PC-3 (cell line): ENCODE measurements around the gene SCART1. TPM values are rescaled to one million over a fixed set of nuclear protein-coding genes. Genes with fewer than 3 reads are reported as not detected.

ENCODE experiments used
- ATAC-seq: fragments of 200-7000 bp; cut with Tn5 transposase; 2 replicates; pipeline ENCODE4 v1.9.1; 2020; ENCODE audit warnings: mild to moderate bottlenecking, moderate library complexity
- BruUV-seq: library from RNA; stranded (reverse); fragments of 400-500 nt; replicated peaks from 2 replicates; lab custom pipeline; 2021; lab: Mats Ljungman, UMichigan
- CTCF ChIA-PET: fragments of 300-600 bp; sonication (Branson Sonifier 250); formaldehyde crosslinking; loops from one replicate; lab custom pipeline; 2022; ENCODE audit warnings: antibody characterized with exemption; lab: Charles Lee
- POLR2A ChIA-PET: fragments of 300-600 bp; sonication (Branson Sonifier 250); formaldehyde crosslinking; loops from one replicate; lab custom pipeline; 2022; ENCODE audit warnings: antibody characterized with exemption; ENCODE audit not compliant: unreplicated experiment; lab: Charles Lee
- DNase-seq: peaks from one replicate; pipeline ENCODE4 v3.0.0-alpha.2; 2015
- H2AFZ ChIP-seq: fragments of 300-600 bp; sonication (generic); 2 replicates; pipeline ENCODE4 v1.6.0; 2016; ENCODE audit warnings: antibody characterized with exemption, low read length
- H3F3A ChIP-seq: fragments of 300-600 bp; sonication (generic); one replicate; pipeline ENCODE4 v1.6.0; 2017; ENCODE audit warnings: antibody characterized with exemption, low read length, control low read depth, mild to moderate bottlenecking; ENCODE audit not compliant: unreplicated experiment
- H3K27ac ChIP-seq: fragments of 300-600 bp; sonication (generic); 2 replicates; pipeline ENCODE4 v1.5.1; 2016; ENCODE audit warnings: mild to moderate bottlenecking, low read length
- H3K27me3 ChIP-seq: fragments of 300-600 bp; sonication (generic); 2 replicates; pipeline ENCODE4 v1.6.1; 2016; ENCODE audit warnings: low read length, mixed read lengths
- H3K36me3 ChIP-seq: fragments of 300-600 bp; sonication (generic); 2 replicates; pipeline ENCODE4 v1.6.1; 2016; ENCODE audit warnings: low read depth, mixed run types, low read length, mixed read lengths
- H3K4me1 ChIP-seq: fragments of 300-600 bp; sonication (generic); 2 replicates; pipeline ENCODE4 v1.5.1; 2016; ENCODE audit warnings: low read length; ENCODE audit not compliant: insufficient read depth
- H3K4me2 ChIP-seq: fragments of 300-600 bp; sonication (generic); 2 replicates; pipeline ENCODE4 v1.6.0; 2016; ENCODE audit warnings: low read length
- H3K4me3 ChIP-seq: fragments of 300-600 bp; sonication (generic); 2 replicates; pipeline ENCODE4 v1.5.1; 2016; ENCODE audit warnings: mild to moderate bottlenecking, low read length, mixed read lengths
- H3K79me2 ChIP-seq: fragments of 300-600 bp; sonication (generic); 2 replicates; pipeline ENCODE4 v1.6.1; 2017; ENCODE audit warnings: low read length, mixed read lengths
- H3K9ac ChIP-seq: fragments of 300-600 bp; sonication (generic); 2 replicates; pipeline ENCODE4 v1.6.0; 2016; ENCODE audit warnings: mild to moderate bottlenecking, low read length
- H3K9me2 ChIP-seq: fragments of 300-600 bp; sonication (generic); replicated peaks from 2 replicates; pipeline ENCODE4 v1.6.1; 2016; ENCODE audit warnings: mixed run types, low read length, mixed read lengths
- H3K9me3 ChIP-seq: fragments of 300-600 bp; sonication (generic); 2 replicates; pipeline ENCODE4 v1.6.1; 2016; ENCODE audit warnings: low read length, mixed read lengths
- H4K20me1 ChIP-seq: fragments of 300-600 bp; sonication (generic); 2 replicates; pipeline ENCODE4 v1.6.1; 2016; ENCODE audit warnings: low read length, mixed read lengths
- CTCF ChIP-seq: fragments of 300-600 bp; sonication (generic); conservative IDR thresholded peaks from 2 replicates; pipeline ENCODE4 v1.5.1; 2017; ENCODE audit warnings: antibody characterized with exemption, low read depth, mild to moderate bottlenecking, low read length
- EZH2 ChIP-seq: fragments of 300-600 bp; sonication (generic); IDR thresholded peaks from one replicate; pipeline ENCODE4 v1.6.1; 2017; ENCODE audit warnings: antibody characterized with exemption, mild to moderate bottlenecking, low read length; ENCODE audit not compliant: unreplicated experiment
- EZH2phosphoT487 ChIP-seq: fragments of 300-600 bp; sonication (generic); IDR thresholded peaks from 2 replicates; pipeline ENCODE4 v1.6.1; 2018; ENCODE audit warnings: mild to moderate bottlenecking, antibody characterized with exemption, low read length, borderline replicate concordance
- intact Hi-C: fragments of 100-400 bp; cut with micrococcal nuclease; formaldehyde crosslinking; loops from 2 replicates; pipeline ENCODE4 v1.9.0; 2023
- total RNA-seq: library from RNA; depleted of rRNA; stranded (reverse); fragments of >200 nt; gene quantifications from 2 replicates; pipeline ENCODE4 v1.2.3, GENCODE V29; 2014

The SCART1 gene
- total RNA-seq, 1 experiment from 2014 or later: 2.4 TPM

- Histone ChIP-seq H3K27ac (no peak overlapping the region), H3K27me3 (no peaks in the 10 kb centered on the region), H4K20me1 (no peaks in the 10 kb centered on the region), H3F3A (no peaks in the 10 kb centered on the region), H3K4me3 (no peak overlapping the region), H3K79me2 (no peaks in the 10 kb centered on the region), H3K4me2 (no peak overlapping the region), H3K36me3 (no peaks in the 10 kb centered on the region), H3K9me2 (no peaks in the 10 kb centered on the region), H3K4me1 (no peaks in the 10 kb centered on the region), H2AFZ (no peak overlapping the region), H3K9ac (no peak overlapping the region), H3K9me3 (no peaks in the 10 kb centered on the region)
- BruUV-seq: no TSS peak
- intact Hi-C loops: no loop called here
- no peak for TF ChIP-seq CTCF
- ATAC-seq (no peak), DNase-seq (no peak)
- ChIA-PET CTCF (no interaction called here), POLR2A (no interaction called here)
Observed at GRCh38 chr10:133461841-133462240, 8.1 kb downstream of the SCART1 start.

GRCh38 chr10:133462512-133463305 is 9.0 kb downstream of the SCART1 start:
- intact Hi-C loops: no loop called here
- Histone ChIP-seq H3K79me2 (no peaks in the 10 kb centered on the region), H3K27me3 (no peaks in the 10 kb centered on the region), H3K9me3 (no peaks in the 10 kb centered on the region), H3K9ac (no peak overlapping the region), H4K20me1 (no peaks in the 10 kb centered on the region), H2AFZ (no peak overlapping the region), H3K9me2 (no peaks in the 10 kb centered on the region), H3K27ac (no peak overlapping the region), H3K4me3 (no peak overlapping the region), H3F3A (no peaks in the 10 kb centered on the region), H3K36me3 (no peaks in the 10 kb centered on the region), H3K4me2 (no peak overlapping the region), H3K4me1 (no peaks in the 10 kb centered on the region)
- POLR2A ChIA-PET: no interaction called here
- BruUV-seq: no TSS peak
- TF ChIP-seq EZH2phosphoT487: no peak
- TF ChIP-seq EZH2: no peak
- no peak for TF ChIP-seq CTCF
- CTCF ChIA-PET: no interaction called here
- no peak for DNase-seq
- no peak for ATAC-seq

GRCh38 chr10:133464582-133465031 is 10.9 kb downstream of the SCART1 start:
- Histone ChIP-seq H3K9me2 (no peaks in the 10 kb centered on the region), H3K9ac (no peak overlapping the region), H3K27ac (no peak overlapping the region), H3K4me2 (no peak overlapping the region), H3K36me3 (no peaks in the 10 kb centered on the region), H3K9me3 (no peaks in the 10 kb centered on the region), H4K20me1 (no peaks in the 10 kb centered on the region), H3K4me1 (no peaks in the 10 kb centered on the region), H2AFZ (no peak overlapping the region), H3K27me3 (no peaks in the 10 kb centered on the region), H3K4me3 (no peak overlapping the region), H3K79me2 (no peaks in the 10 kb centered on the region), H3F3A (no peaks in the 10 kb centered on the region)
- CTCF ChIA-PET: no interaction called here
- ATAC-seq (no peak), DNase-seq (no peak)
- POLR2A ChIA-PET: no interaction called here
- no TSS peak for BruUV-seq
- intact Hi-C loops: no loop called here
- no peak for TF ChIP-seq CTCF
- no peak for TF ChIP-seq EZH2
- no peak for TF ChIP-seq EZH2phosphoT487
